Measurements from ENCODE around the gene ITPR2.
"Not testable (repeated sequence)": the region's sequence is repeated elsewhere in the genome, so short reads cannot be mapped to it uniquely, and the experiment has no call there.

Gene ITPR2

GRCh38 chr12:26786865-26787514, 46.0 kb downstream of the ITPR2 start:
- peak; percentile 26 for DNase-seq (ENCODE audit: low read depth)

GRCh38 chr12:26786491-26786864, 46.5 kb downstream of the ITPR2 start:
- DNase-seq (ENCODE audit: low read depth) = no peak

- DNase-seq (ENCODE audit: low read depth) = not testable (repeated sequence)
Observed at GRCh38 chr12:26783816-26784379, 49.1 kb downstream of the ITPR2 start.

GRCh38 chr12:26783131-26783526, 49.9 kb downstream of the ITPR2 start:
- DNase-seq (ENCODE audit: low read depth) = no peak

GRCh38 chr12:26782372-26783130, 50.4 kb downstream of the ITPR2 start:
- no peak for DNase-seq (ENCODE audit: low read depth)

GRCh38 chr12:26780656-26781055, 52.3 kb downstream of the ITPR2 start:
- not testable (repeated sequence) for DNase-seq (ENCODE audit: low read depth)

GRCh38 chr12:26778173-26778775, 54.7 kb downstream of the ITPR2 start:
- not testable (repeated sequence) for DNase-seq (ENCODE audit: low read depth)

GRCh38 chr12:26777236-26777635, 55.8 kb downstream of the ITPR2 start:
- DNase-seq (ENCODE audit: low read depth) = no peak

- DNase-seq (ENCODE audit: low read depth) = not testable (repeated sequence)
Observed at GRCh38 chr12:26775991-26776390, 57.0 kb downstream of the ITPR2 start.

GRCh38 chr12:26773313-26774104, 59.5 kb downstream of the ITPR2 start:
- no peak for DNase-seq (ENCODE audit: low read depth)

GRCh38 chr12:26771861-26772260, 61.1 kb downstream of the ITPR2 start:
- no peak for DNase-seq (ENCODE audit: low read depth)

- DNase-seq (ENCODE audit: low read depth) = no peak
Observed at GRCh38 chr12:26770239-26771070, 62.5 kb downstream of the ITPR2 start.

GRCh38 chr12:26769611-26770010, 63.4 kb downstream of the ITPR2 start:
- DNase-seq (ENCODE audit: low read depth) = no peak

GRCh38 chr12:26768611-26769603, 64.1 kb downstream of the ITPR2 start:
- no peak for DNase-seq (ENCODE audit: low read depth)

GRCh38 chr12:26767865-26768264, 65.1 kb downstream of the ITPR2 start:
- DNase-seq (ENCODE audit: low read depth) = no peak

- no peak for DNase-seq (ENCODE audit: low read depth)
Observed at GRCh38 chr12:26767116-26767515, 65.9 kb downstream of the ITPR2 start.

GRCh38 chr12:26762186-26762585, 70.8 kb downstream of the ITPR2 start:
- no peak for DNase-seq (ENCODE audit: low read depth)

- DNase-seq (ENCODE audit: low read depth) = no peak
Observed at GRCh38 chr12:26761775-26762174, 71.2 kb downstream of the ITPR2 start.

- DNase-seq (ENCODE audit: low read depth) = no peak
Observed at GRCh38 chr12:26760657-26761293, 72.2 kb downstream of the ITPR2 start.

All from fibroblast of the conjunctiva (primary cell).